GM23338 (cell line): Measurements from ENCODE around the gene ATP5IF1. TPM values are rescaled to one million over a fixed set of nuclear protein-coding genes. Genes with fewer than 3 reads are reported as not detected.

ENCODE experiments used
- CREB1 ChIP-seq: fragments of 250-450 bp; sonication (Bioruptor Pico); IDR thresholded peaks from 2 replicates; pipeline ENCODE4 v1.5.0; 2020; ENCODE audit warnings: low read depth, mild to moderate bottlenecking, moderate library complexity
- EZH2 ChIP-seq: fragments of 200-600 bp; sonication (generic); IDR thresholded peaks from one replicate; pipeline ENCODE4 v1.8.0; 2017; ENCODE audit warnings: antibody characterized with exemption, mild to moderate bottlenecking, low read depth; ENCODE audit not compliant: unreplicated experiment
- JUNB ChIP-seq: IDR thresholded peaks from one replicate; pipeline ENCODE4 v1.6.1; 2016; ENCODE audit warnings: antibody characterized with exemption; ENCODE audit not compliant: unreplicated experiment
- NANOG ChIP-seq: IDR thresholded peaks from 2 replicates; pipeline ENCODE4 v1.6.1; 2016; ENCODE audit warnings: antibody characterized with exemption, borderline replicate concordance
- STAT1 ChIP-seq: IDR thresholded peaks from one replicate; pipeline ENCODE4 v1.6.1; 2016; ENCODE audit warnings: antibody characterized with exemption; ENCODE audit not compliant: unreplicated experiment
- ZNF114 ChIP-seq: fragments of 250-450 bp; sonication (Bioruptor Pico); IDR thresholded peaks from 2 replicates; pipeline ENCODE4 v1.5.0; 2020; ENCODE audit warnings: mild to moderate bottlenecking, moderate library complexity
- ZNF462 ChIP-seq: fragments of 250-450 bp; sonication (Bioruptor Pico); IDR thresholded peaks from 2 replicates; pipeline ENCODE4 v1.5.0; 2020; ENCODE audit warnings: mild to moderate bottlenecking, moderate library complexity
- polyA plus RNA-seq: library from polyadenylated mRNA; unstranded; fragments of >200 nt; fragmentation: Nextera tagmentation; extraction: Ambion mirVana; gene quantifications from 2 replicates; pipeline ENCODE4 v1.2.1, GENCODE V29; 2016
- total RNA-seq: library from RNA; depleted of rRNA; stranded (reverse); fragments of >200 nt; shearing (Covaris generic); gene quantifications from 2 replicates; pipeline ENCODE4 v1.2.3, GENCODE V29; 2014
- TF ChIP-seq, protein P1 (sequence below), 2 experiments: fragments of 200-600 bp in 1 of 2; sonication (generic) in 1 of 2; conservative IDR thresholded peaks; 2 replicates each; pipeline versions ENCODE4 v1.5.1 to v1.6.1; 2016 to 2017; ENCODE audit warnings: antibody characterized with exemption in 2 of 2, low read depth in 2 of 2, mild to moderate bottlenecking in 2 of 2, moderate library complexity in 1 of 2

Gene ATP5IF1
- total and polyA plus RNA-seq, 2 experiments from 2014 or later = 230 to 1,325 TPM

GRCh38 chr1:28199328-28200233, 36.3 kb upstream of the ATP5IF1 start (continued):
- TF ChIP-seq ZNF462 (no peak), JUNB (no peak), CREB1 (CRISPR knock-in tag) (no peak), ZNF114 (CRISPR knock-in tag) (no peak), NANOG (no peak), STAT1 (no peak), EZH2 (no peak)
- TF ChIP-seq, protein P1, sequence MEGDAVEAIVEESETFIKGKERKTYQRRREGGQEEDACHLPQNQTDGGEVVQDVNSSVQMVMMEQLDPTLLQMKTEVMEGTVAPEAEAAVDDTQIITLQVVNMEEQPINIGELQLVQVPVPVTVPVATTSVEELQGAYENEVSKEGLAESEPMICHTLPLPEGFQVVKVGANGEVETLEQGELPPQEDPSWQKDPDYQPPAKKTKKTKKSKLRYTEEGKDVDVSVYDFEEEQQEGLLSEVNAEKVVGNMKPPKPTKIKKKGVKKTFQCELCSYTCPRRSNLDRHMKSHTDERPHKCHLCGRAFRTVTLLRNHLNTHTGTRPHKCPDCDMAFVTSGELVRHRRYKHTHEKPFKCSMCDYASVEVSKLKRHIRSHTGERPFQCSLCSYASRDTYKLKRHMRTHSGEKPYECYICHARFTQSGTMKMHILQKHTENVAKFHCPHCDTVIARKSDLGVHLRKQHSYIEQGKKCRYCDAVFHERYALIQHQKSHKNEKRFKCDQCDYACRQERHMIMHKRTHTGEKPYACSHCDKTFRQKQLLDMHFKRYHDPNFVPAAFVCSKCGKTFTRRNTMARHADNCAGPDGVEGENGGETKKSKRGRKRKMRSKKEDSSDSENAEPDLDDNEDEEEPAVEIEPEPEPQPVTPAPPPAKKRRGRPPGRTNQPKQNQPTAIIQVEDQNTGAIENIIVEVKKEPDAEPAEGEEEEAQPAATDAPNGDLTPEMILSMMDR (conservative IDR thresholded peaks at IDR 0.05; ENCODE audit: low read depth in 2 of 2) = no peak
